GM12864 (cell line): Measurements from ENCODE around the gene ERC1.

Experiments
- DNase-seq: peaks from one replicate; pipeline ENCODE4 v3.0.0-alpha.2; 2011; ENCODE audit warnings: low read depth
- H3K4me3 ChIP-seq: 2 replicates; pipeline ENCODE4 v1.5.1; 2011; ENCODE audit warnings: mild to moderate bottlenecking, low read depth, low read length, control low read depth
- CTCF ChIP-seq: IDR thresholded peaks from 2 replicates; pipeline ENCODE4 v1.5.1; 2011; ENCODE audit warnings: low read depth, mild to moderate bottlenecking, moderate library complexity, low read length, control low read depth, inconsistent platforms; ENCODE audit errors: missing control alignments

Gene ERC1

GRCh38 chr12:1053690-1054089, 62.7 kb downstream of the ERC1 start:
- no peak for DNase-seq
- no peak for TF ChIP-seq CTCF

DNA sequence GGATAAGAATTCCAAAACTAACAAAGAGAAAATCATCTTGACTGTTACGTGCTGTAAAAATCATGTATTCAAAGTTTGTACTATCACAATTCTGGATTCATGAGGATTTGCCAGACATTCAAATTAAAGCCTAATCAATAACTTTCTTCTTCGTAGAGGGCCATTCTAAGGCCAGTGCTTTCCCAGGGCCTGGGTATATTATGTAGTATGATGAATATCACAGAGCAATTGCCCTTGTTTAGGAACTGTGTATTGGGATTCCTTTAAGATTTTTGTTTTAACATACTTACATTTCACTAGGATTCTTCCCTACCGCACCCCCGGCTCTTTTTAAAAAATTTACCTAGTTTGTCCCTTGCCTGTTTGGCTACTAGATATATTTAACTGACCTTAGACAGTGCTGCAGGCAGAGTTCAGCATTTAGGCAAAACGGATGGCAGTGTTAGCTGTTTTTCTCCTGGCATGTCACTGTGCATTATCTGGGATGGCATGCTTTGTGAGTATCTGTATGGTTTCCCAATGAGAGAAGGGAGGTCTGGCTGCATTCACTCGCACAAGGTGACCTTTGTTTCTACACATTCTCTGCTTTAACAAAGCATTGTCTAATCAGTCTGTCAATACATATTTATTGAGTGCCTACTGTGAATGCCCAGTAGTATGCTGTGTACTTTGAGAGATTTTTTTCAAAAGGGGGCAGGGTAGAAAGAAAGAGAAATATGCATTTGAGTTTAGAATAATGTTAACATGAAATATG, 63.3 kb downstream of the ERC1 start:
- H3K4me3 ChIP-seq: no peak overlapping the region
- DNase-seq: no peak
- no peak for TF ChIP-seq CTCF

More at GRCh38 chr12:1053690-1054089, 62.7 kb downstream of the ERC1 start:
- H3K4me3 ChIP-seq: no peak overlapping the region

DNA sequence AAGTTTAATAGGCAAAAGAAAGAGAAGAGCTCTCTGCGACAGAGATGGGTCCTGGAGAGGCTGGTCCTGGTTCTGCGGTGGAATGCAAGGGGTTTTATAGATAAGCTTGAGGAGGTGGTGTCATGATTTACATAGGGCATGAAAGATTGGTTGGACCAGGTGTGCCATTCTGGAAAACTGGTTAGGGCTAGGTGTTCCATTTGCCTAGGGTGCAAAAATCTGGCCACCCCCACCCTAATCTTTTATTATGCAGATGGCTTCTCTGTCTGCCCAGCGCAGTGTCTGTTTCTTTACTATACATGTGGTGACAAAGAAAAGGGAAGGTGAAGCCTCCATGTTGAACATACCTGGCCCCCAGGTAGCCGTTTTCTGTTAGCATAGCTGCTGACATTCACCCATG, 65.4 kb downstream of the ERC1 start:
- no peak for DNase-seq
- H3K4me3 ChIP-seq: no peak overlapping the region
- no peak for TF ChIP-seq CTCF

DNA sequence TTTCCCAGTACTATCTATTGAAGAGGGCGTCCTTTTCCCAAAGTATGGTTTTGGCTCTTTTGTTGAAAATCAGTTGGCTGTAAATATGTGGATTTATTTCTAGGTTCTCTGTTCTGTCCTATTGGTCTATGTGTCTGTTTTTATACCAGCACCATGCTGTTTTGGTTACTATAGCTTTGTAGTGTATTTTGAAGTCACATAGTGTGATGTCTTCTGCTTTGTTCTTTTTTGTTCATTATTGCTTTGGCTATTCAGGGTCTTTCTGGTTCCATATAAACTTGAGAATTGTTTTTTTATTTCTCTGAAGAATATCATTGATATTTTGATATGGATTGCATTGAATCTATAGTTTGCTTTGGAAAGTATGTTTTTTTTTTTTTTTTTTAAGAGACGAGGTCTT, 67.4 kb downstream of the ERC1 start:
- TF ChIP-seq CTCF: no peak
- no peak overlapping the region for H3K4me3 ChIP-seq
- DNase-seq: no peak

DNA sequence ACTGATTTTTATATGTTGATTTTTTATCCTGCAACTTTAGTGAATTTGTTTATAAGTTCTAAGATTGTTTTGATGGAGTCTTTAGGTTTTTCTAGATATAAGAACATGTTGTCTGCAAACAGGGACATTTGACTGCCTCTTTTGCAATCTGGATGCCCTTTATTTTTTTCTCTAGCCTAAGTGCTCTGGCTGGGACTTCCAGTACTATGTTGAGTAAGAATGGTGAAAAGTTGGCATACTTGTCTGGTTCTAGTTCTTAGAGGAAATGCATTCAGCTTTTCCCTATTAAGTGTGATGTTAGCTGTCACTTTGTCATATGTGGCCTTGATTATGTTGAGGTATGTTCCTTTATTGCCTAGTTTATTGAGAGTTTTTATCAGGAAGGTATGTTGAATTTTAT, 68.1 kb downstream of the ERC1 start:
- TF ChIP-seq CTCF: no peak
- DNase-seq: no peak

DNA sequence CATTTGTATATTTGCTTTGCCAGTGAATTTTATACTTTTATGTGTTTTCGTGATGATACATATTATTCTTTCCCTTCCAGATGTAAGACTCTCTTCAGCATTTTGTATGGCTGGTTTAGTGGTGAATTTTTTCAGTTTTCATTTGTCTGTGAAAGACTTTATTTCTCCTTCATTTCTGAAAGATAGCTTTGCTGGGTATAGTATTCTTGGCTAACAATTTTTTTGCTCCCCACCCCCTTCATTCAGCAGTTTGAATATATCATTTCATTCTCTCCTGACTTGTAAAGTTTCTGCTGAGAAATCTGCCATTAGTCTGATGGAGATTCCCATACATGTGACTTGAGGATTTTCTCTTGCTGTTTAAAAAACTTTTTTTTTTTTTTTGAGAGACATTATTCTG, 72.8 kb downstream of the ERC1 start:
- no peak for TF ChIP-seq CTCF
- no peak for DNase-seq

More for the DNA sequence above, 68.1 kb downstream of the ERC1 start:
- H3K4me3 ChIP-seq: no peak overlapping the region

GRCh38 chr12:1064317-1064716, 73.3 kb downstream of the ERC1 start:
- no peak overlapping the region for H3K4me3 ChIP-seq
- DNase-seq: no peak
- no peak for TF ChIP-seq CTCF

More for the DNA sequence above, 72.8 kb downstream of the ERC1 start:
- H3K4me3 ChIP-seq: no peak overlapping the region
